Measurements from ENCODE around the gene COL6A2. TPM values are rescaled to one million over a fixed set of nuclear protein-coding genes. Genes with fewer than 3 reads are reported as not detected.

COL6A2 gene
- total RNA-seq, 1 donor from 2014 or later, result 2.0 TPM

DNA sequence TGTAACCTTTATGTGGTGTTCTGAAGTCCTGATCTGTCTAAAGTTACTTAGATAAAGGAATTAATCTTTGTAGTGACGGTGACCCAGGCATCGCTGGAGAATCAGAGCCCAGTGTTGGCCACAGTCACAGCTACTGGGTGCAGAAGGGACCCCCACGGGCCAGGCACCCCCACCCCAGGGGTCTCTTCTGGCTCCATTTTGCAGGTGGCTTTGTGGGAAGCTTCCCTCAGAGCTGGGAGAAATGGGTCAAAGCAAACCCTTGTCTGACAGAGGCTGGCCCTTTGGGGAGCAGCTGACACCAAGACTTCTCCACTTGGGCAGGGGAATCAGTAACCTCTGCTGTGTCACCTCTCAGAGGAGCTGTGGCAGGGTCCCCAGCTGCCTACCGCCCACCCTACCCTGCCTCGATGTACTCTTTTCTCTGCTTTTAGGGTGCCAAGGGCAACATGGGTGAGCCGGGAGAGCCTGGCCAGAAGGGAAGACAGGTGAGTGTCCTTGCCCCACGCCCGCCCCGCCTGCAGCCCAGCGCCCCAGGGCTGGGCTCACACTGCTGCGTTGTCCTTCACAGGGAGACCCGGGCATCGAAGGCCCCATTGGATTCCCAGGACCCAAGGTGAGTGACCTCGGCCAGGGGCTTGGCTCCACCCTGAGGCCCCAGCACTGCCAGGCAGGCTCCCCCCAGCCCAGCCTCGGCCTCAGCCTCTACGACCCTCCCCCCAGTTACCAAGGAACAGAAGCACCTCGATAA, 17.7 kb downstream of the COL6A2 start:
- Mint-ChIP-seq H3K27ac (no peak overlapping the region), H3K27me3 (no peaks in the 10 kb centered on the region), H3K9me3 (no peaks in the 10 kb centered on the region), H3K4me1 (no peaks in the 10 kb centered on the region), H3K4me3 (no peak overlapping the region), H3K36me3 (ENCODE audit: low read depth) (no peaks in the 10 kb centered on the region)
- intact Hi-C loops (cut with micrococcal nuclease), result no loop called here
- DNase-seq, result no peak

DNA sequence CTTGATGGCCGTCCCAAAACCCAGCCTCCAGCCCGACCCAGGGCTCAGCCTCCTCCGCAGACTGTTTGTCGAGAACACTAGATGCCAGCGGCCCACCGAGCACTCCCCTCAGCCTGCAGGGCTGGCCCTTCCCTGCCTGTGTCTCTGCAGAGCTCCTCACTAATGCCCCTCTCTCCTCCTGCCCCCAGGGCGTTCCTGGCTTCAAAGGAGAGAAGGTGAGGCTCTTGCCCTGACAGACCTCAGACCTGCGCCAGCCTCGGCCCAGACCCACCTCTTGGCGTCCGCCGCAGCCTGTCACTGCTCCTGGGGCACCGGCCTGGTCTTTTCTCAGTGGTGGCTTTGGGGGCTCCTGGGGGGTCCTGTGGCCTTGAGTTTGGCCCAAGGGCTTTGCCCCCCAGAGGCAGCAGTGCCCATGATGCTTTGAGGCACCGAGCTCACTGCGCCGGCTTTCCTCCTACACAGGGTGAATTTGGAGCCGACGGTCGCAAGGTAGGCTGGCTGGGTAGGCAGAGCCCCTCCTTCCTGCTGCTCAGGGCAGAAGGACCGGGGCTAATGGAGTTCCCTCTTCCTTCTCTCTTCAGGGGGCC, 18.4 kb downstream of the COL6A2 start:
- intact Hi-C loops (cut with micrococcal nuclease), result no loop called here
- no peak overlapping the region for H3K4me3 Mint-ChIP-seq
- no peaks in the 10 kb centered on the region for H3K4me1 Mint-ChIP-seq
- H3K9me3 Mint-ChIP-seq, result no peaks in the 10 kb centered on the region
- H3K27ac Mint-ChIP-seq, result no peak overlapping the region
- no peaks in the 10 kb centered on the region for H3K36me3 Mint-ChIP-seq (ENCODE audit: low read depth)
- H3K27me3 Mint-ChIP-seq, result no peaks in the 10 kb centered on the region
- no peak for DNase-seq

DNA sequence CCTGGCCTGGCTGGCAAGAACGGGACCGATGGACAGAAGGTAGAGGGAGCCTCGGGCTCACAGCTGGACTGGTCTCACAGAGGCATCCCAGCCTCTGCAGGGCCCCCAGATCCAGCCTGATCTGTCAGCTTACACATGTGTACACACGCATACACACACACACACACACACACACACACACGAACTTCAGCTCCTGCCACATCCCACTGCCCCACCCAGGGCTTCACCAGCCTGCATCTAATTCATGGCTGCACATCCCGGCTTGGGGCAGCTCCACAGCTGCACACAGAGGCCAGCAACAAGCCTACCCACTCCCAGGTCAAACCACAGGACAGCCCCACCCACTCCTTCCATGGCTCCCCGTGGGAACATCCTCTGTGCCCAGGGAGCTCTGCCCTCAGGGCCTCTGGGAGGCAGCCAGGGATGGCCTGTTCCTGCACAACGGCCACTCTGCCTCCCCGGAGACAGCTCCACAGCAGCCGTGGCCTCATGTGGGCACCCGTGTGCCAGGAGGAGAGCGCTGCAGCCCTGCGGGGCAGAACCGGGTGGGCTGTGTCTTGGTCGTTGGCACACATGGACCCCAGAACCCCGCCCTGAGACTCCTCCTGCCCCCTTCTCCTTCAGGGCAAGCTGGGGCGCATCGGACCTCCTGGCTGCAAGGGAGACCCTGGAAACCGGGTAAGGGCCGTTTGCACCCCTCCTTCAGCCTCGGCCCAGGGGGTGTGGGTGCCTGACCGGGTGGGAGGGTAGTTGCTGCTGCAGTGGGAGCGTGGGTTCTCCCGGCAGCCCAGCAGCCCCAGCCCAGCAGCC, 19.1 kb downstream of the COL6A2 start:
- Mint-ChIP-seq H3K9me3 (no peaks in the 10 kb centered on the region), H3K36me3 (ENCODE audit: low read depth) (no peaks in the 10 kb centered on the region), H3K27ac (no peak overlapping the region), H3K4me3 (no peak overlapping the region), H3K4me1 (no peaks in the 10 kb centered on the region), H3K27me3 (no peaks in the 10 kb centered on the region)
- no peak for DNase-seq
- intact Hi-C loops (cut with micrococcal nuclease), result no loop called here

DNA sequence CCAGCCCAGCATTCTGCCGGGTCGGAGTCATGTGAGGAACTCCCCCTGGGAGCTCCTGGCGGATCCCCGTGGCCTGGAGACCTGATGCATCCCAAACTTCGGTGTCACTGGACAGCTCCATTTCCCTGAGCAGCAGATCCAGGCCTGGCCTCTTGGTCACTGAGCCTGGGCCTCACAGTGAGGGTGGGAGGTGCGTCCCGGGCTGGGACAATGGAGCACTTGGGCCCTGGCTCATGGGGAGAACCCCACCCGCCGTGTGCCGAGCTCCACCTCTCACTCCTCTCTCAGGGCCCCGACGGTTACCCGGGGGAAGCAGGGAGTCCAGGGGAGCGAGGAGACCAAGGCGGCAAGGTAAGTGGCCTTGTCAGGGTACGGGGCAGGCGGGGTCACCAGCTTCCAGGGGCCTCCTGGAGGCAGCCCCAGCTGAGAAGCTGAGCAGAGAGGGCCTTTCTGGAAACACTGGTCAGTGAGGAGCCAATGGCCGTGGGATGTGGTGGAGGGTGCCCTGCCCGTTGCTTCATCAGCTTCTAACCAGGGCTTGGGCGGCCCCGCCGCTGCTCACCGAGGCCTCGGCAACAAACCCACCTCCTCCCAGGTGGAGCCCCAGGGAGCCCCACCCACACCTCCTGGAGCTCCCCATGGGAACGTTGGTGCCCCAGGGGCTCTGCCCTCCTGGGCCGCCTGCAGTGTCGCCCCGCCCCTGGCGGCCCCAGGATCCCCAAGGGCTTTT, 19.8 kb downstream of the COL6A2 start:
- H3K27ac Mint-ChIP-seq, result no peak overlapping the region
- intact Hi-C loops (cut with micrococcal nuclease), result no loop called here
- no peak overlapping the region for H3K4me3 Mint-ChIP-seq
- no peaks in the 10 kb centered on the region for H3K36me3 Mint-ChIP-seq (ENCODE audit: low read depth)
- no peak for DNase-seq
- no peaks in the 10 kb centered on the region for H3K4me1 Mint-ChIP-seq
- no peaks in the 10 kb centered on the region for H3K27me3 Mint-ChIP-seq
- no peaks in the 10 kb centered on the region for H3K9me3 Mint-ChIP-seq

DNA sequence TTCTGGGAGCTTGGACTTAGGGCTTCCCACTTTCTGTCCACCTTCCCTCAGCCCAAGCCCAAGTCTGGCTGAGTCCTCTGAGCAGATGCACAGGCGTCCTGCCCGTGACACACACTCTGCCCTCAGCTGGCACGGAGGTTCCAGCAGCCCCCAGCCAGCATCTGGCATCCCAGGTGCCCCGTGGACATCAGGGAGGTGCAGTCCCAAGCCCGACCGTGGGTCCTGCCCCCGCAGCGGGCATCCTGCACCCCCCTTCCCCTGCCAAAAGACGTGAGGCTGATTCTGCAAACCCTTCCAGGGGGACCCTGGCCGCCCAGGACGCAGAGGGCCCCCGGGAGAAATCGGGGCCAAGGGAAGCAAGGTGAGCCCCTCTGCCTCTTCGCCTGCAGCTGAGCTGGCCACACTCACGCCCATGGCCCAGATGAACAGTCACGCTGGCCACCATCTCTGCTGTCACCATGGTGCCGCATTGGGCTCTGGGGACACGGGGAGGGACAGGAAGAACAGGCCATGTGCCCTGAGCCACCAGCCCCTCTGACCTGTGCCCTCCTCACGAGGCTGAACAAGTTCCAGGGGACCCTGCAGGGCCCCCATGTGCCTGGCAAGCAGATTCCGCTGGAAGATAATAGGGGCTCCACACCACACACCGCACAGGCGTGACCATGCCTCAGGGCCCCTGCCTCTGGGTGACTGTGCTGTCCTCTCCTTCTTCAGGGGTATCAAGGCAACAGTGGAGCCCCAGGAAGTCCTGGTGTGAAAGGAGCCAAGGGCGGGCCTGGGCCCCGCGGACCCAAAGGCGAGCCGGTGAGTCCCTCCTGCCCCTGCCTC, 20.6 kb downstream of the COL6A2 start:
- intact Hi-C loops (cut with micrococcal nuclease), result no loop called here
- no peak for DNase-seq

DNA sequence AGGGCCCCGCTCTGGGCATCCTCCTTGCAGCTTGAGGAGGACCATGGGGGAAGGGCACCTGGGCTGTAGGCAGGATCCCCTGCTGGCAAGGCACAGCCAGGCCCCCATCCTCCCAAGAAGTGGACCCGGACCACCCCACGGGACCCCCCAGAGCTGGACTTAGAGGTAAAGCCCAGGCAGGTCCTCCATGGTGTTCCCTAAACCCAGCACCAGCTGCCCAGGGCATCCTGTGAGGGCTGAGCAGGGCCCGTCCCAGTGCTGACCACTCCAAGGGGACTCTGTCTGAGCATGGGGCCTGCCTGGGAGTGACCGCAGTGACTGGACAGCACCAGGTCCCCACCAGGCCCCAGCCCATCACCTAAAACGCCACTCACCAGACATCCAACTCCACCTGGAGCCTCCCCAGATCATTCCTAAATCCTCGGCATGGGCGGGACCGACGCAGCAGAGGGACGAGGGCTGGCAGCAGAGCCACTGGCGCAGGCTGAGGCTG, 21.3 kb downstream of the COL6A2 start:
- no peaks in the 10 kb centered on the region for H3K9me3 Mint-ChIP-seq
- no peak for DNase-seq
- no peaks in the 10 kb centered on the region for H3K36me3 Mint-ChIP-seq (ENCODE audit: low read depth)
- intact Hi-C loops (cut with micrococcal nuclease), result no loop called here
- no peaks in the 10 kb centered on the region for H3K27me3 Mint-ChIP-seq
- no peaks in the 10 kb centered on the region for H3K4me1 Mint-ChIP-seq
- no peak overlapping the region for H3K4me3 Mint-ChIP-seq
- no peak overlapping the region for H3K27ac Mint-ChIP-seq

More for the DNA sequence above, 20.6 kb downstream of the COL6A2 start:
- Mint-ChIP-seq H3K4me3 (no peak overlapping the region), H3K27ac (no peak overlapping the region), H3K27me3 (no peaks in the 10 kb centered on the region), H3K36me3 (ENCODE audit: low read depth) (no peaks in the 10 kb centered on the region), H3K9me3 (no peaks in the 10 kb centered on the region), H3K4me1 (no peaks in the 10 kb centered on the region)

DNA sequence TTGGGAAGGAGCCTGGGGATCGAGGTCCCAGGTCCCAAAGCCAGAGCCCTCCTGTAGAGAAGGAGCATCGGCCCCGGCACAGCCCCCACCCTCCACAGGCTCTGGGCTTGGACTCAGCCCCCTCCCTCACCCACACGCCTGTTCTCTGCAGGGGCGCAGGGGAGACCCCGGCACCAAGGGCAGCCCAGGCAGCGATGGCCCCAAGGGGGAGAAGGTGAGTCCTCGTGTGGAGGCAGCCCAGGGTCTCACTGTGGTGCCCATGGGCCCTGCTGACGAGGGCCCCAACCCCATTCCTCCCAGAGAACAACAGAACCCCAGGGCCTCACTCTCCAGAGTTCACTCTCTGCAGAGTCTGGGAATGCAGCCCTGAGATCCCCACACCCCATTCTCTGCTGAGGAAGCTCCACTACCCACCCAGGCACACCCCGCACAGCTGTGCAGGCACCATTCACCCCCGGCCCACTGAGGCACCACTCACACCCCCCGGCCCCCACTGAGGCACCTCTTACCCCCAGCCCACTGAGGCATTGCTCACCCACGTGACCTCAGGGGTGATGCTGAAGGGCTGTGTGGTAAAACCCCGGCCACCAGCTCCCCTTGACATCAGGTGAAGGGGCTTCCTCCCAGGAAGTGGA, 21.8 kb downstream of the COL6A2 start:
- H3K36me3 Mint-ChIP-seq (ENCODE audit: low read depth), result no peaks in the 10 kb centered on the region
- intact Hi-C loops (cut with micrococcal nuclease), result no loop called here
- no peaks in the 10 kb centered on the region for H3K4me1 Mint-ChIP-seq
- H3K9me3 Mint-ChIP-seq, result no peaks in the 10 kb centered on the region
- no peak overlapping the region for H3K27ac Mint-ChIP-seq
- no peak overlapping the region for H3K4me3 Mint-ChIP-seq
- H3K27me3 Mint-ChIP-seq, result no peaks in the 10 kb centered on the region
- no peak for DNase-seq

DNA sequence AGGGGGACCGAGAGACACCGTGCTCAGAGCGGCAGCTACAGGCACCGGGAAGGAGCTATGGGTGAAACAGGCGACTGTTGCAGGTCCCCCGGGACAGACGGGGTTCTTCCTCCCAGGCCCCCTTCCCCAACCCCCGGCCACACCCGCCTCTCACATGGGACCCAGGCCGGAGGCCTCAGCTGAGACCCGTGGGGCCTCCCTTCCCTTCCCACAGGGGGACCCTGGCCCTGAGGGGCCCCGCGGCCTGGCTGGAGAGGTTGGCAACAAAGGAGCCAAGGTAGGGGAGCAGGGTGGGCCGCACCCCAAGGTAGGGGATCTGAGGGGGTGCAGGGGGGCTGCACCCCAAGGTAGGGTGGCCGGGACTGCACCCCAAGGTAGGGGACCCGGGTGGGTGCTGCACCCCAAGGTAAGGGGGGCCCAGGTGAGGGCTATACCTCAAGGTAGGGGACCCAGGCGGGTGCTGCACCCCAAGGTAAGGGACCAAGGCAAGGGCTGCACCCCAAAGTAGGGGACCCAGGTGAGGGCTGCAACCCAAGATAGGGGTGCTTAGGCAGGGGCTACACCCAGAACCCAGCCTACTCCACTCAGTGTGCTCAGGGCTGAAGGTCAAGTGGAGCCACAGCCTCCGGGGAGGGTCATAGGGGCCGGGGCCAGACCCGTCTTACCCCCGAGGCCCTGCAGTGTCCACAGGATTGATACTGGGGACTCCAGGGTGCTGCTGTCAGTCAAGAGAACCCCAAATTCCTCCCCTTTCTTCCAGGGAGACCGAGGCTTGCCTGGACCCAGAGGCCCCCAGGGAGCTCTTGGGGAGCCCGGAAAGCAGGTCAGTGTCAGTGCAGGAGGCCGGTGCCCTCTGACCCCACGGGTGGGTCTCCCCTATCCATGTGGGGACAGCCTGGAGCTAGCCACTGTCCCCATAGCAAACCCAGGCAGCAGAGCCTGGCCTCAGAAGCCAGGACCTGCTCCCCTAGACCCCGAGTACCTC, 22.7 kb downstream of the COL6A2 start:
- DNase-seq, result no peak
- no peak overlapping the region for H3K27ac Mint-ChIP-seq

DNA sequence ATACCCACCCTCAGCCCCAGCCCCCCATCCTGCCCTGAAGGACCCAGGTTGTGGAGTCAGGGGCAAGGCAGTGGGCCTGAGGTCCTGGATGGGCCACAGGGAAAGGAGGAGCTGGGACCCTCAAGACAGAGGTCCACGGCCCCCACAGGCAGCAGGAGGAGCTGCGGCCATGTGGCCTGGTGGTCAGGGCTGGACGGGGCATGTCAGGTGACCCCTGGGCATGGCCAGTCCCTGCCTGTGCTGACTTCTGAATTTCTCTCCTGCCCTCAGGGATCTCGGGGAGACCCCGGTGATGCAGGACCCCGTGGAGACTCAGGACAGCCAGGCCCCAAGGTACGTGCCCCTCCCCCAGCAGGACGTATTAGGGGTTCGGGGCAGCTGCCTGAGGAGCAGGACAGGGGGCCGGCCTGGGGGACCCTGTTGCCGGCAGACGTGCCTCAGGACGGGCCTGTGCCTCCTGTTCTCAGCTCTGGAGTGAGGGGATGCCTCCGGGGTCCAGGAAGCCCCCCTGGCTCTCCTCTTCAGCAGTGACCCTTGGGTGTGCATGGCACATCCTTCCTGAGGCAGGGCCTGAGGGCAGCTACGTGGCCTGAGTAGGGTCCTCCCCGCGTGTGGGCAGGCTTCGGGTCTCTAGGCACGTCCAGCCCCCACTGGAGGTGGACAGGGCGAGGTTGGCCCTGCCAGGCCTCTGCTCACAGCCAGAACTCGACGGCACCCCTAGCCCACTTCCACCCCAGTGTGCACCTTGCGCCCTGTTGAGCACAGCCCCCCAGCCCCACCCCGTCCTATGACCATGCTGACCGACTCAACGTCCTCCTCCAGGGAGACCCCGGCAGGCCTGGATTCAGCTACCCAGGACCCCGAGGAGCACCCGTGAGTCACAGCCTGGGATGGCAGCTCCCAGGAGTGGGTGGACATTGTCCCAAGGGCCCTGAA, 23.6 kb downstream of the COL6A2 start:
- no peak for DNase-seq
- Mint-ChIP-seq H3K4me3 (no peak overlapping the region), H3K27me3 (no peaks in the 10 kb centered on the region), H3K27ac (no peak overlapping the region), H3K9me3 (no peaks in the 10 kb centered on the region), H3K4me1 (no peaks in the 10 kb centered on the region), H3K36me3 (ENCODE audit: low read depth) (no peaks in the 10 kb centered on the region)
- intact Hi-C loops (cut with micrococcal nuclease), result no loop called here

More for the DNA sequence above, 22.7 kb downstream of the COL6A2 start:
- no peaks in the 10 kb centered on the region for H3K36me3 Mint-ChIP-seq (ENCODE audit: low read depth)
- intact Hi-C loops (cut with micrococcal nuclease), result no loop called here
- no peaks in the 10 kb centered on the region for H3K27me3 Mint-ChIP-seq
- no peak overlapping the region for H3K4me3 Mint-ChIP-seq
- H3K4me1 Mint-ChIP-seq, result no peaks in the 10 kb centered on the region
- no peaks in the 10 kb centered on the region for H3K9me3 Mint-ChIP-seq

DNA sequence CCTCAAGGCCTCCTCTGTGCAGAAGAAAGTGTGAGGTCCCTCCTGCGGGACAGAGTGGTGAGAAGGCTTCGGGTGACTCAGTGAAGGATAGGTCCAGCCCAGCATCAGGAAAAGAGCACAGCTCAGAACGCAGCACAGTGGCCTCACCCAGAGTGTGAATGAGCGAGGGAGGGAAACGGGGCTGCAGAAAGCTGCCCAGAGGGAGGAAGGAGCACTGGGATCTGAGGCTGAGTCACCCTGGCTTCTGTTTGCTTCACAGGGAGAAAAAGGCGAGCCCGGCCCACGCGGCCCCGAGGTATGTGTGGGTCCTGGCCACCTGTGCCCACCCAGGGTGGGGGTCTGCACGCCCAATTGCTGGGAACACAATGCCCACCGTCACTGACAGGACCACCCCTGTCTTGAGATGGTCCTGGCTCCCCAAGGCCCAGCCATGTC, 24.3 kb downstream of the COL6A2 start:
- no peaks in the 10 kb centered on the region for H3K27me3 Mint-ChIP-seq
- no peaks in the 10 kb centered on the region for H3K9me3 Mint-ChIP-seq
- H3K4me1 Mint-ChIP-seq, result no peaks in the 10 kb centered on the region
- intact Hi-C loops (cut with micrococcal nuclease), result no loop called here
- no peak for DNase-seq
- H3K36me3 Mint-ChIP-seq (ENCODE audit: low read depth), result no peaks in the 10 kb centered on the region
- H3K4me3 Mint-ChIP-seq, result no peak overlapping the region
- H3K27ac Mint-ChIP-seq, result no peak overlapping the region

Data from activated CD4-positive, alpha-beta T cell treated with anti-CD3 and anti-CD28 coated beads, Interleukin-2, amount 10 ng/mL, durations not matched to agents 24 days and 14 days (primary cell).